ENCODE results near the gene CD177.

Gene CD177

GRCh38 chr19:43353606-43354304, at the start of gene CD177:
Gene CD177 (plus strand): TSS chr19:43353686. CDS start chr19:43353715, 29 bp downstream.
- no peak for TF ChIP-seq CTCF (IDR thresholded peaks at IDR 0.05)

GRCh38 chr19:43305642-43306041, 47.8 kb upstream of the CD177 start:
- no peak for TF ChIP-seq CTCF (IDR thresholded peaks at IDR 0.05)

GRCh38 chr19:43306097-43306496, 47.4 kb upstream of the CD177 start:
- no peak for TF ChIP-seq CTCF (IDR thresholded peaks at IDR 0.05)

GRCh38 chr19:43308244-43308815, 45.2 kb upstream of the CD177 start:
- no peak for TF ChIP-seq CTCF (IDR thresholded peaks at IDR 0.05)

GRCh38 chr19:43309466-43309865, 44.0 kb upstream of the CD177 start:
- TF ChIP-seq CTCF (IDR thresholded peaks at IDR 0.05), result no peak

- TF ChIP-seq CTCF (IDR thresholded peaks at IDR 0.05), result no peak
Observed at GRCh38 chr19:43310221-43310620, 43.3 kb upstream of the CD177 start.

- TF ChIP-seq CTCF (IDR thresholded peaks at IDR 0.05), result no peak
Observed at GRCh38 chr19:43311256-43311655, 42.2 kb upstream of the CD177 start.
